Activated naive CD8-positive, alpha-beta T cell treated with anti-CD3 and anti-CD28 coated beads, Interleukin-2, amount 10 ng/mL, durations not matched to agents 7 days and 5 days (primary cell): ENCODE data around the gene DYNLL1. TPM values are rescaled to one million over a fixed set of nuclear protein-coding genes. Genes with fewer than 3 reads are reported as not detected.

Experiments used
- ATAC-seq: fragments of 150-1000 bp; cut with Tn5 transposase; one replicate; pipeline ENCODE4 v1.10.0; 2021; ENCODE audit warnings: low read depth, moderate library complexity
- POLR2A ChIA-PET: fragments of 350-600 bp; sonication (Branson Sonifier 250); formaldehyde crosslinking; loops from one replicate; lab custom pipeline; 2021; ENCODE audit warnings: antibody characterized with exemption; lab: Charles Lee
- DNase-seq: peaks from one replicate; pipeline ENCODE4 v3.0.0; 2021
- H3K27ac Mint-ChIP-seq: one replicate; pipeline ENCODE4 v1.8.0; 2022; ENCODE audit warnings: mild to moderate bottlenecking, mixed read lengths
- H3K27me3 Mint-ChIP-seq: one replicate; pipeline ENCODE4 v1.8.0; 2022; ENCODE audit warnings: mild to moderate bottlenecking, moderate library complexity, mixed read lengths
- H3K36me3 Mint-ChIP-seq: one replicate; pipeline ENCODE4 v1.8.0; 2021; ENCODE audit warnings: mild to moderate bottlenecking, mixed read lengths
- H3K4me1 Mint-ChIP-seq: one replicate; pipeline ENCODE4 v1.8.0; 2021; ENCODE audit warnings: mixed read lengths
- H3K4me3 Mint-ChIP-seq: one replicate; pipeline ENCODE4 v1.8.0; 2022; ENCODE audit warnings: mild to moderate bottlenecking, moderate library complexity, mixed read lengths
- H3K9me3 Mint-ChIP-seq: one replicate; pipeline ENCODE4 v1.8.0; 2021; ENCODE audit warnings: mixed read lengths
- total RNA-seq, 2 experiments: library from RNA; stranded (reverse); gene quantifications; one replicate each; pipeline ENCODE4 v1.2.3, GENCODE V29; 2021

The DYNLL1 gene
- total RNA-seq, 2 experiments from 2014 or later, result 146 to 153 TPM

GRCh38 chr12:120534203-120534702, 38.3 kb downstream of the DYNLL1 start, which contains the start of gene RNF10:
Gene RNF10, plus strand, starts transcription at chr12:120534356. Its CDS starts 456 bp downstream, at chr12:120534812.
- no peaks in the 10 kb centered on the region for H3K27me3 Mint-ChIP-seq
- H3K4me3 Mint-ChIP-seq, result peak within 1 kb of the TSS; percentile 92
- H3K36me3 Mint-ChIP-seq, result peaks cover 5% of the 10 kb centered on the region
- ATAC-seq (peak; percentile 66), DNase-seq (peak; percentile 75)
- peak within 1 kb of the TSS; percentile 88 for H3K27ac Mint-ChIP-seq
- peaks cover 47% of the 10 kb centered on the region for H3K4me1 Mint-ChIP-seq
- H3K9me3 Mint-ChIP-seq, result no peaks in the 10 kb centered on the region
- POLR2A ChIA-PET, result interaction anchor here (0.7 to 2.5 kb wide), 5 partner anchors 46 to 96 kb away, joined by 3 to 11 read pairs (median 6); partner anchors contain the start of genes COX6A1, POP5 and SRSF9

DNA sequence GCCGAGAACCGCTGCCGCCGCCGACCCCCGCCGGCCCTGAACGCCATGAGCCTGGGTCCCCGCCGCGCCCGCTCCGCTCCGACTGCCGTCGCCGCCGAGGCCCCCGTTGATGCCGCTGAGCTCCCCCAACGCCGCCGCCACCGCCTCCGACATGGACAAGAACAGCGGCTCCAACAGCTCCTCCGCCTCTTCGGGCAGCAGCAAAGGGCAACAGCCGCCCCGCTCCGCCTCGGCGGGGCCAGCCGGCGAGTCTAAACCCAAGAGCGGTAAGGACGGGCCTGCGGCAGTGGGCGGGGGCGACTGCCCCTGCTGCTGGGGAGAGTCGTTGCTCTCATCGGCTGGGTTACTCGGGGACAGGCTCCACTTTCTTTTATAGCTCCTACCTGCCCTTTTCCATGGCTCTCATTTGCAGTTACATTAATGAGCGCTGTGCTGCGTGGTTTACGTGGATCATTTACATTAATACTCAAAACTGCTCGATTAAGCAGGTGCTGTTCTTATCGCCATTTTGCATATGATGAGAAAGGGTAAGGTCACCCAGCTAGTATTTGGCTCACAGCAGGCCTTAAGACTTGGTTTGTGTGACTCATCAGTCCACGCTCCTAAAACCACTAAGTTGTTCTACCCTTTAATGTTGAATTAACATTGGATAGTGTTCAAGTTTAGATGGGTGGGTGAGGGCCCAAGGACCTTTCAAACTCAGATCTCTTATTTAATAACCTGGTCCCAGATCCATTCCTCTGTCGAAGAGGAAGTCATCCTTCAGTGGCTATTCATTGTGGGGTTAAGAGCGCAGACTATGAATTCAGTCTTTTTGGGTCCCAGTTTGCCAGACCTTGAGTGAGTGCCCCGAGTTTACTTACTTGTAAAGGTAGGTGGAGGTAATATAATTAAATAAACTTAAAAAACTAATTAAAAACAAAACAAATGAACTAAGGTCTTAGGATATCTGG, 39.1 kb downstream of the DYNLL1 start:
- POLR2A ChIA-PET, result interaction anchor here (0.7 to 2.5 kb wide), 5 partner anchors 45 to 97 kb away, joined by 3 to 11 read pairs (median 6); partner anchors contain the start of genes COX6A1, POP5 and SRSF9
- peaks cover 8% of the 10 kb centered on the region for H3K36me3 Mint-ChIP-seq
- peak overlapping the region; percentile 88 for H3K27ac Mint-ChIP-seq
- no peaks in the 10 kb centered on the region for H3K9me3 Mint-ChIP-seq
- DNase-seq (peak; percentile 75), ATAC-seq (peak; percentile 55)
- peaks cover 47% of the 10 kb centered on the region for H3K4me1 Mint-ChIP-seq
- peak overlapping the region; percentile 92 for H3K4me3 Mint-ChIP-seq
- no peaks in the 10 kb centered on the region for H3K27me3 Mint-ChIP-seq

GRCh38 chr12:120536064-120536791, 40.3 kb downstream of the DYNLL1 start:
- DNase-seq (no peak), ATAC-seq (peak; percentile 37)
- H3K4me3 Mint-ChIP-seq, result peak overlapping the region; percentile 92
- H3K27me3 Mint-ChIP-seq, result no peaks in the 10 kb centered on the region
- no peaks in the 10 kb centered on the region for H3K9me3 Mint-ChIP-seq
- POLR2A ChIA-PET, result interaction anchor here (0.8 to 2.5 kb wide), 5 partner anchors 26 to 335 kb away, joined by 3 to 11 read pairs (median 6); partner anchors contain the start of genes POP5, RNU4-2, RPLP0 and SRSF9
- peaks cover 15% of the 10 kb centered on the region for H3K36me3 Mint-ChIP-seq
- H3K4me1 Mint-ChIP-seq, result peaks cover 52% of the 10 kb centered on the region
- H3K27ac Mint-ChIP-seq, result peak overlapping the region; percentile 71

DNA sequence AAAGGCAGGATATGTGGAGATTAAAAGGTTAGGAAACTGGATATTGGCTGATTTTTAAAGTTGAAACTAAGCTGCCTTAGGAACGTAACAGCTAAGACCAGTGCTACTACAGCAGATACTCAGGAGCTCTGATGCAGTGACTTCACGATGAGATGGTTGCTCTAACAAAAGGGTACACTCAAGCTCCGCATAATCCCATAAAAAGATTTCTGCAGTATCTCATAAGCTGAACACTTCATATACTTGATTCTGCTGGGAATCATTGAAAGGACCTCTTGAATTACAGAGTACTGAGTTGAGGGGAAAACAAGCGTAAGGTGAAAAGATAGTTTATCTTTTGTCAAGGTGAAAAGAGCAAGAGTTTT, 41.9 kb downstream of the DYNLL1 start:
- ATAC-seq, result no peak
- POLR2A ChIA-PET, result interaction anchor here (0.6 to 1.5 kb wide), 2 partner anchors 9 to 41 kb away, joined by 3 to 8 read pairs; partner anchors contain the start of gene COQ5
- H3K4me3 Mint-ChIP-seq, result peak overlapping the region; percentile 92

GRCh38 chr12:120538281-120539156, 42.6 kb downstream of the DYNLL1 start:
- H3K36me3 Mint-ChIP-seq, result peaks cover 15% of the 10 kb centered on the region
- peak overlapping the region; percentile 82 for H3K27ac Mint-ChIP-seq
- peak overlapping the region; percentile 92 for H3K4me3 Mint-ChIP-seq
- peaks cover 47% of the 10 kb centered on the region for H3K4me1 Mint-ChIP-seq
- no peaks in the 10 kb centered on the region for H3K27me3 Mint-ChIP-seq
- no peaks in the 10 kb centered on the region for H3K9me3 Mint-ChIP-seq
- POLR2A ChIA-PET, result interaction anchor here (1.4 to 1.5 kb wide), 2 partner anchors 10 to 70 kb away, joined by 4 to 8 read pairs; partner anchors contain the start of gene COQ5
- DNase-seq, result no peak
- ATAC-seq, result no peak

More for the DNA sequence above, 41.9 kb downstream of the DYNLL1 start:
- DNase-seq, result no peak
- peaks cover 49% of the 10 kb centered on the region for H3K4me1 Mint-ChIP-seq
- no peaks in the 10 kb centered on the region for H3K27me3 Mint-ChIP-seq
- no peaks in the 10 kb centered on the region for H3K9me3 Mint-ChIP-seq
- H3K36me3 Mint-ChIP-seq, result peaks cover 15% of the 10 kb centered on the region
- peak overlapping the region; percentile 82 for H3K27ac Mint-ChIP-seq

- POLR2A ChIA-PET, result interaction anchor here (1.4 kb wide), 1 partner anchor 71 kb away, joined by 4 read pairs; no protein-coding TSS in a partner anchor
- peaks cover 45% of the 10 kb centered on the region for H3K4me1 Mint-ChIP-seq
These were observed 43.4 kb downstream of the DYNLL1 start for GRCh38 chr12:120539303-120539702.

GRCh38 chr12:120540445-120540844, 44.5 kb downstream of the DYNLL1 start:
- Mint-ChIP-seq H3K4me3 (no peak overlapping the region), H3K36me3 (peaks cover 15% of the 10 kb centered on the region), H3K9me3 (no peaks in the 10 kb centered on the region), H3K4me1 (peaks cover 46% of the 10 kb centered on the region), H3K27ac (no peak overlapping the region), H3K27me3 (no peaks in the 10 kb centered on the region)
- DNase-seq (no peak), ATAC-seq (no peak)
- POLR2A ChIA-PET, result no interaction called here

More at GRCh38 chr12:120539303-120539702, 43.4 kb downstream of the DYNLL1 start:
- no peak overlapping the region for H3K4me3 Mint-ChIP-seq
- H3K27me3 Mint-ChIP-seq, result no peaks in the 10 kb centered on the region
- H3K36me3 Mint-ChIP-seq, result peaks cover 15% of the 10 kb centered on the region
- H3K9me3 Mint-ChIP-seq, result no peaks in the 10 kb centered on the region
- H3K27ac Mint-ChIP-seq, result no peak overlapping the region
- ATAC-seq (no peak), DNase-seq (no peak)

- Mint-ChIP-seq H3K27me3 (no peaks in the 10 kb centered on the region), H3K9me3 (no peaks in the 10 kb centered on the region), H3K4me1 (peaks cover 33% of the 10 kb centered on the region), H3K4me3 (no peak overlapping the region), H3K36me3 (peaks cover 13% of the 10 kb centered on the region), H3K27ac (no peak overlapping the region)
- POLR2A ChIA-PET, result no interaction called here
- DNase-seq (no peak), ATAC-seq (no peak)
These were observed 46.3 kb downstream of the DYNLL1 start for GRCh38 chr12:120542166-120542565.

DNA sequence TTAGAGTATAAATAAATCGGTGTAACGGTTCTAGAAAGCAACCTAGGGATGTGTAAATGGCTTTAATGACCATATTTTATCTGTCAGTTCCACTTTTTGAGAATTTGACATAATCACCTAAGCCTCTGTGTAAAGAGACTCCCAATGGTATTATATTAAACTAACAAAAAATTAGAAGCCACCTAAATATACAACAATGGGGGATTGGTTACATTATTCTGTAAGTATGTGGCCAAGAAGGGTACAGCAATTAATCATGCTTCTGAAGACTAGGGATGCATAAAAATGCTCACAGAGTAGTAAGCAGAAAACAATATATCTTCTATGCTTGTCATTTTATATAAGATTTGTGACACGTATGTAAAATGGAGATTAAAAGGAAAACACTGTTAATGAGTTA, 48.8 kb downstream of the DYNLL1 start:
- POLR2A ChIA-PET, result no interaction called here
- no peak for DNase-seq
- Mint-ChIP-seq H3K36me3 (peaks cover 8% of the 10 kb centered on the region), H3K9me3 (no peaks in the 10 kb centered on the region), H3K4me3 (no peak overlapping the region), H3K4me1 (peaks cover 11% of the 10 kb centered on the region), H3K27ac (no peak overlapping the region), H3K27me3 (no peaks in the 10 kb centered on the region)
- no peak for ATAC-seq

DNA sequence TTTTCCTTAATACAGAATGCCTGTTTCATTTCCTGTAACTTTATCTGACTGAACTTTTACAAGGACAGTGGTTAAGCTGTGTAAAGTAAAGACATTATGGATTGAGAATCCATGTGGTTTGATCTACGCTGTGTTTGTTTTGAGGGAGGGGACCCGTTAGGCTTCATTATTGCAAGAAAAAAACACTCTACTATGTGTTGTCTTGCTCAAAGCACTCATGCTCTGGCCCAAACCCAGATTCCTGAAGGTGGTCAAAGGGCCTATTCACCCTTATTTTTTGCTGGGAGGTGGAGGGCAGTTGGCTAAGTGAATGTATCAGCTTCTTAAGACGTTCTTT, 50.1 kb downstream of the DYNLL1 start:
- no peak for ATAC-seq

More for the DNA sequence above, 50.1 kb downstream of the DYNLL1 start:
- POLR2A ChIA-PET, result no interaction called here
- no peaks in the 10 kb centered on the region for H3K27me3 Mint-ChIP-seq
- H3K4me3 Mint-ChIP-seq, result no peak overlapping the region
- no peak overlapping the region for H3K27ac Mint-ChIP-seq
- peaks cover 2% of the 10 kb centered on the region for H3K36me3 Mint-ChIP-seq
- no peaks in the 10 kb centered on the region for H3K9me3 Mint-ChIP-seq
- DNase-seq, result no peak
- H3K4me1 Mint-ChIP-seq, result peaks cover 3% of the 10 kb centered on the region
